K562 (cell line): ENCODE measurements around the gene BEST2. TPM values are rescaled to one million over a fixed set of nuclear protein-coding genes. Genes with fewer than 3 reads are reported as not detected.

Experiments used
- BCOR ChIP-seq: fragments of 450-650 bp; IDR thresholded peaks from 2 replicates; pipeline ENCODE4 v1.6.1; 2016
- COPS2 ChIP-seq: fragments of 450-650 bp; conservative IDR thresholded peaks from 2 replicates; pipeline ENCODE4 v1.6.1; 2016; ENCODE audit warnings: mild to moderate bottlenecking, moderate library complexity
- EP400 ChIP-seq: fragments of 450-650 bp; IDR thresholded peaks from 2 replicates; pipeline ENCODE4 v1.6.1; 2017; ENCODE audit warnings: antibody characterized with exemption, mild to moderate bottlenecking, moderate library complexity
- EWSR1 ChIP-seq: fragments of 450-650 bp; IDR thresholded peaks from 2 replicates; pipeline ENCODE4 v1.6.1; 2018; ENCODE audit warnings: borderline replicate concordance, mild to moderate bottlenecking, low read depth, moderate library complexity; ENCODE audit not compliant: partially characterized antibody
- FOXK2 ChIP-seq, 2 experiments: fragments of 450-650 bp; IDR thresholded peaks in 1 of 2; conservative IDR thresholded peaks in 1 of 2; 2 replicates each; pipeline ENCODE4 v1.6.1; 2016; ENCODE audit warnings: low read depth in 2 of 2, mild to moderate bottlenecking in 1 of 2
- KAT8 ChIP-seq: fragments of 450-650 bp; IDR thresholded peaks from 2 replicates; pipeline ENCODE4 v1.6.1; 2016; ENCODE audit warnings: low read depth, mild to moderate bottlenecking
- MAFK ChIP-seq: IDR thresholded peaks from 2 replicates; pipeline ENCODE4 v1.6.1; 2011; ENCODE audit warnings: low read length, improper control_type of control experiment
- MCM3 ChIP-seq: fragments of 450-650 bp; IDR thresholded peaks from 2 replicates; pipeline ENCODE4 v1.6.1; 2016
- MTA1 ChIP-seq: fragments of 450-650 bp; IDR thresholded peaks from 2 replicates; pipeline ENCODE4 v1.6.1; 2017; ENCODE audit warnings: borderline replicate concordance
- PTBP1 ChIP-seq: fragments of 200-400 bp; formaldehyde crosslinking; IDR thresholded peaks from 2 replicates; pipeline ENCODE4 v1.6.1; 2017; ENCODE audit warnings: low read depth, low read length
- PTRF ChIP-seq: fragments of 450-650 bp; IDR thresholded peaks from 2 replicates; pipeline ENCODE4 v1.6.1; 2016; ENCODE audit warnings: mild to moderate bottlenecking, missing genetic modification characterization, missing compliant biosample characterization
- RBM15 ChIP-seq: fragments of 200-400 bp; formaldehyde crosslinking; IDR thresholded peaks from 2 replicates; pipeline ENCODE4 v1.6.1; 2018; ENCODE audit warnings: mild to moderate bottlenecking, low read length, moderate library complexity; ENCODE audit not compliant: insufficient read depth
- SMC3 ChIP-seq: conservative IDR thresholded peaks from 2 replicates; pipeline ENCODE4 v1.6.1; 2011; ENCODE audit warnings: low read depth, low read length, improper control_type of control experiment; ENCODE audit not compliant: insufficient read depth
- YY1 ChIP-seq, 3 experiments: IDR thresholded peaks; 2 replicates each; pipeline ENCODE4 v1.6.1; 2011; ENCODE audit warnings: low read length in 2 of 3, mild to moderate bottlenecking in 2 of 3, moderate library complexity in 2 of 3, borderline replicate concordance in 1 of 3, control low read depth in 1 of 3, low read depth in 1 of 3; ENCODE audit not compliant: insufficient read depth in 3 of 3, insufficient replicate concordance in 2 of 3, control insufficient read depth in 1 of 3, insufficient read length in 1 of 3; ENCODE audit errors: extremely low read depth in 1 of 3
- ZFP91 ChIP-seq: sonication (generic); formaldehyde crosslinking; IDR thresholded peaks from 2 replicates; pipeline ENCODE4 v1.8.0; 2022; ENCODE audit warnings: mild to moderate bottlenecking, missing genetic modification reagents
- ZNF57 ChIP-seq: fragments of 450-650 bp; formaldehyde crosslinking; IDR thresholded peaks from 2 replicates; pipeline ENCODE4 v1.4.0; 2020; ENCODE audit warnings: mild to moderate bottlenecking, moderate library complexity
- polyA plus RNA-seq, 8 experiments: library from polyadenylated mRNA; depleted of rRNA in 4 of 8; stranded (reverse) in 5 of 8; unstranded in 3 of 8; fragments of >200 nt; fragmentation: Nextera tagmentation in 2 of 8; fragmentation: Illumina TruSeq in 1 of 8; extraction: Ambion mirVana in 2 of 8; extraction: Trizol in 1 of 8; gene quantifications; 2 replicates each; pipeline versions ENCODE4 v1.2.1 to v1.2.3, GENCODE V29; 2011 to 2014; ENCODE audit warnings: inconsistent platforms in 1 of 8, missing spikeins in 1 of 8
- total RNA-seq, 7 experiments: library from RNA; depleted of rRNA in 6 of 7; stranded (reverse); fragments of >200 nt in 6 of 7; fragmentation: Illumina TruSeq in 2 of 7; extraction: Trizol in 2 of 7; gene quantifications; 2 replicates each; pipeline versions ENCODE4 v1.2.1 to v1.2.3, GENCODE V29; 2011 to 2021; ENCODE audit warnings: low replicate concordance in 1 of 7
- TF ChIP-seq, protein P1 (sequence below), 2 experiments: fragments of 450-650 bp; conservative IDR thresholded peaks; 2 replicates each; pipeline ENCODE4 v1.6.1; 2017; ENCODE audit warnings: mild to moderate bottlenecking in 2 of 2, moderate library complexity in 2 of 2
- TF ChIP-seq, protein P2 (sequence below): fragments of 450-650 bp; IDR thresholded peaks from one replicate; pipeline ENCODE4 v1.6.1; 2018; ENCODE audit warnings: mild to moderate bottlenecking, moderate library complexity; ENCODE audit not compliant: partially characterized antibody
- TF ChIP-seq, protein P3 (sequence below): fragments of 450-650 bp; IDR thresholded peaks from 2 replicates; pipeline ENCODE4 v1.6.1; 2018; ENCODE audit warnings: mild to moderate bottlenecking, low read depth; ENCODE audit not compliant: partially characterized antibody

BEST2 gene
- total and polyA plus RNA-seq, 9 of the 15 experiments (the other 6 are each of a cell fraction or from before 2014, with no cell fraction given) = not detected

GRCh38 chr19:12806242-12807081 is 54.9 kb downstream of the BEST2 start, which contains the start of gene RNASEH2A (continued):
- TF ChIP-seq FOXK2 (conservative IDR thresholded peaks at IDR 0.05 in 1 of 2, IDR thresholded peaks at IDR 0.05 in 1 of 2; ENCODE audit: low read depth in 2 of 2) = peak in 1 of 2 experiments; percentile 68; a peak in 3 of 4 replicates
- TF ChIP-seq KAT8 = no peak
- no peak for TF ChIP-seq RBM15
- TF ChIP-seq, protein P1, sequence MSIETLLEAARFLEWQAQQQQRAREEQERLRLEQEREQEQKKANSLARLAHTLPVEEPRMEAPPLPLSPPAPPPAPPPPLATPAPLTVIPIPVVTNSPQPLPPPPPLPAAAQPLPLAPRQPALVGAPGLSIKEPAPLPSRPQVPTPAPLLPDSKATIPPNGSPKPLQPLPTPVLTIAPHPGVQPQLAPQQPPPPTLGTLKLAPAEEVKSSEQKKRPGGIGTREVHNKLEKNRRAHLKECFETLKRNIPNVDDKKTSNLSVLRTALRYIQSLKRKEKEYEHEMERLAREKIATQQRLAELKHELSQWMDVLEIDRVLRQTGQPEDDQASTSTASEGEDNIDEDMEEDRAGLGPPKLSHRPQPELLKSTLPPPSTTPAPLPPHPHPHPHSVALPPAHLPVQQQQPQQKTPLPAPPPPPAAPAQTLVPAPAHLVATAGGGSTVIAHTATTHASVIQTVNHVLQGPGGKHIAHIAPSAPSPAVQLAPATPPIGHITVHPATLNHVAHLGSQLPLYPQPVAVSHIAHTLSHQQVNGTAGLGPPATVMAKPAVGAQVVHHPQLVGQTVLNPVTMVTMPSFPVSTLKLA (conservative IDR thresholded peaks at IDR 0.05) = peak; percentile 75 to 90
- peak; percentile 86 for TF ChIP-seq MTA1
- TF ChIP-seq COPS2 = no peak
- TF ChIP-seq, protein P2, sequence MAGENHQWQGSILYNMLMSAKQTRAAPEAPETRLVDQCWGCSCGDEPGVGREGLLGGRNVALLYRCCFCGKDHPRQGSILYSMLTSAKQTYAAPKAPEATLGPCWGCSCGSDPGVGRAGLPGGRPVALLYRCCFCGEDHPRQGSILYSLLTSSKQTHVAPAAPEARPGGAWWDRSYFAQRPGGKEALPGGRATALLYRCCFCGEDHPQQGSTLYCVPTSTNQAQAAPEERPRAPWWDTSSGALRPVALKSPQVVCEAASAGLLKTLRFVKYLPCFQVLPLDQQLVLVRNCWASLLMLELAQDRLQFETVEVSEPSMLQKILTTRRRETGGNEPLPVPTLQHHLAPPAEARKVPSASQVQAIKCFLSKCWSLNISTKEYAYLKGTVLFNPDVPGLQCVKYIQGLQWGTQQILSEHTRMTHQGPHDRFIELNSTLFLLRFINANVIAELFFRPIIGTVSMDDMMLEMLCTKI = no peak
- TF ChIP-seq, protein P3, sequence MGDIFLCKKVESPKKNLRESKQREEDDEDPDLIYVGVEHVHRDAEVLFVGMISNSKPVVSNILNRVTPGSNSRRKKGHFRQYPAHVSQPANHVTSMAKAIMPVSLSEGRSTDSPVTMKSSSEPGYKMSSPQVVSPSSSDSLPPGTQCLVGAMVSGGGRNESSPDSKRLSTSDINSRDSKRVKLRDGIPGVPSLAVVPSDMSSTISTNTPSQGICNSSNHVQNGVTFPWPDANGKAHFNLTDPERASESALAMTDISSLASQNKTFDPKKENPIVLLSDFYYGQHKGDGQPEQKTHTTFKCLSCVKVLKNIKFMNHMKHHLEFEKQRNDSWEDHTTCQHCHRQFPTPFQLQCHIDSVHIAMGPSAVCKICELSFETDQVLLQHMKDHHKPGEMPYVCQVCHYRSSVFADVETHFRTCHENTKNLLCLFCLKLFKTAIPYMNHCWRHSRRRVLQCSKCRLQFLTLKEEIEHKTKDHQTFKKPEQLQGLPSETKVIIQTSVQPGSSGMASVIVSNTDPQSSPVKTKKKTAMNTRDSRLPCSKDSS = no peak
- no peak for TF ChIP-seq MCM3
- peak; percentile 61 to 95 (median 91) for TF ChIP-seq YY1 (IDR thresholded peaks at IDR 0.05; ENCODE audit: borderline replicate concordance in 1 of 3, control insufficient read depth in 1 of 3, extremely low read depth in 1 of 3, insufficient read depth in 3 of 3, insufficient read length in 1 of 3, insufficient replicate concordance in 2 of 3, low read depth in 1 of 3, low read length in 2 of 3)
- no peak for TF ChIP-seq MAFK
- peak; percentile 80 for TF ChIP-seq EP400
- TF ChIP-seq PTBP1 = no peak
- no peak for TF ChIP-seq EWSR1
- TF ChIP-seq SMC3 = 0 out of 2 replicates have a peak, but pooled peaks have one; percentile 3
- TF ChIP-seq PTRF (tag) = no peak
- TF ChIP-seq ZFP91 (CRISPR knock-in tag) = no peak
- no peak for TF ChIP-seq BCOR
- TF ChIP-seq ZNF57 (CRISPR knock-in tag) = no peak
